HG03575 (cell line): ENCODE data around the gene SORCS2.

Experiments
- ATAC-seq: cut with Tn5 transposase; IDR thresholded peaks from one replicate; pipeline ENCODE4 v1.9.1; 2021; ENCODE audit not compliant: unreplicated experiment, insufficient number of reproducible peaks, low FRiP score; ENCODE audit errors: extremely low read depth

The SORCS2 gene

GRCh38 chr4:7691982-7692381, 499.6 kb downstream of the SORCS2 start:
- no peak for ATAC-seq

- ATAC-seq = no peak
Observed at GRCh38 chr4:7692451-7693236, 500.3 kb downstream of the SORCS2 start.

GRCh38 chr4:7693237-7693608, 500.9 kb downstream of the SORCS2 start:
- no peak for ATAC-seq

- no peak for ATAC-seq
Observed at GRCh38 chr4:7693711-7694110, 501.4 kb downstream of the SORCS2 start.

GRCh38 chr4:7694324-7694723, 502.0 kb downstream of the SORCS2 start:
- no peak for ATAC-seq

- ATAC-seq = no peak
Observed at GRCh38 chr4:7697343-7697742, 505.0 kb downstream of the SORCS2 start.

GRCh38 chr4:7697821-7698220, 505.5 kb downstream of the SORCS2 start:
- ATAC-seq = no peak

- no peak for ATAC-seq
Observed at GRCh38 chr4:7698584-7698983, 506.2 kb downstream of the SORCS2 start.

- ATAC-seq = no peak
Observed at GRCh38 chr4:7699031-7699430, 506.7 kb downstream of the SORCS2 start.

GRCh38 chr4:7699825-7700224, 507.5 kb downstream of the SORCS2 start:
- ATAC-seq = no peak

GRCh38 chr4:7700665-7701064, 508.3 kb downstream of the SORCS2 start:
- ATAC-seq = no peak

- ATAC-seq = no peak
Observed at GRCh38 chr4:7701866-7702649, 509.7 kb downstream of the SORCS2 start.

- no peak for ATAC-seq
Observed at GRCh38 chr4:7703688-7704087, 511.4 kb downstream of the SORCS2 start.

- no peak for ATAC-seq
Observed at GRCh38 chr4:7704091-7704490, 511.8 kb downstream of the SORCS2 start.

- ATAC-seq = no peak
Observed at GRCh38 chr4:7704625-7705024, 512.3 kb downstream of the SORCS2 start.

GRCh38 chr4:7705062-7705461, 512.7 kb downstream of the SORCS2 start:
- ATAC-seq = no peak

- ATAC-seq = no peak
Observed at GRCh38 chr4:7705593-7705992, 513.3 kb downstream of the SORCS2 start.

- ATAC-seq = no peak
Observed at GRCh38 chr4:7708238-7708637, 515.9 kb downstream of the SORCS2 start.

- no peak for ATAC-seq
Observed at GRCh38 chr4:7708981-7709380, 516.6 kb downstream of the SORCS2 start.

GRCh38 chr4:7709431-7709830, 517.1 kb downstream of the SORCS2 start:
- ATAC-seq = no peak
